ENCODE results near the gene KIFBP.

- TF ChIP-seq POLR2A (IDR thresholded peaks at IDR 0.05) (no peak), POLR2AphosphoS5 (IDR thresholded peaks at IDR 0.05) (no peak)
These were observed 74.3 kb downstream of the KIFBP start for GRCh38 chr10:69062901-69063300.

All from sigmoid colon (tissue), 4 donors.